ENCODE data around the gene EIF3K. TPM values are rescaled to one million over a fixed set of nuclear protein-coding genes. Genes with fewer than 3 reads are reported as not detected.

EIF3K gene
- polyA plus RNA-seq, 1 donor (not counting 4 experiments of a cell fraction or from before 2014, with no cell fraction given), result 240 TPM

DNA sequence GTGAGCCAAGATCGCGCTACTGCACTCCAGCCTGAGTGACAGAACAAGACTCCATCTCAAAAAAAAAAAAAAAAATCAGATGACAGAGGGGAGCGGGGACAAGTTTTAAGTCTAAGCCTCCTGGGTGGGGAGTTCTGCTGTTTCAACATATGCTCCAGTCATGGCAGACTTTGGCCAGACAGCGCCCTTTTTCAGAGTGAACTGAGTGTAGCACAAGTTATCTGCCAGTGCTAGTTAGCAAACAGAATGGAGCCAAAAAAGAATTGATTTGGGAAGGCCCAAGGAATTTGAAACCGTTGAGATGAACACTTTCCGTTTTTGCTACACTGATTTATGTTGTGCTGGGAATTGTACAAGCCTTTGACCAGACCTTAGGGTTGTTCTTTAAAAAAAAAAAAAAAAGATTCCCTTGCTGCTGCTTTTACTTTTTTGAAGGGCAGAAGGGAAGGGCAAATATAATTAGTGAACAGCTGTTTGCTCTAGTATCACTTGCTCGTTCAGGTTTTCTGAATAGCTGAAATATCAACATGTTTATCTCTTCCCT is 34.1 kb downstream of the EIF3K start:
- H3K4me2 ChIP-seq (ENCODE audit: control insufficient read depth, extremely low read depth, insufficient read depth, low read depth, low read length), result peak overlapping the region; percentile 71
- H4K20me1 ChIP-seq (ENCODE audit: control insufficient read depth, extremely low read depth, insufficient read depth, low read length), result peaks cover 9% of the 10 kb centered on the region
- H3K27ac ChIP-seq (ENCODE audit: control insufficient read depth, insufficient read depth, low read length), result peak overlapping the region; percentile 98
- peak overlapping the region in 2 of 3 experiments; percentile 2 to 39 for H3K4me3 ChIP-seq (ENCODE audit: control insufficient read depth in 2 of 3, extremely low read depth in 1 of 3, insufficient read depth in 2 of 3, low read depth in 1 of 3, low read length in 3 of 3)
- peak overlapping the region; percentile 99 for H3K9ac ChIP-seq (ENCODE audit: control insufficient read depth, extremely low read depth, insufficient read depth, low read length)
- peaks cover 71% of the 10 kb centered on the region for H3K4me1 ChIP-seq (ENCODE audit: control insufficient read depth, extremely low read depth, insufficient read depth, low read length)
- no peak for DNase-seq (ENCODE audit: low read depth, low spot score)
- dilution Hi-C loops (cut with MboI; ENCODE audit: extremely low pct_ligation_motif_present, low sequenced_read_pairs), result no loop called here
- peaks cover 4 to 33% of the 10 kb centered on the region in 2 experiments for H3K36me3 ChIP-seq (ENCODE audit: control insufficient read depth in 2 of 2, extremely low read depth in 1 of 2, insufficient read depth in 2 of 2, low read length in 2 of 2)
- H2AFZ ChIP-seq (ENCODE audit: control insufficient read depth, low read length), result no peak overlapping the region
- H3K9me1 ChIP-seq (ENCODE audit: control insufficient read depth, extremely low read depth, insufficient read depth, low read length), result no peaks in the 10 kb centered on the region
- no peaks in the 10 kb centered on the region for H3K9me3 ChIP-seq (ENCODE audit: control insufficient read depth, low read depth, low read length)
- no peak for FAIRE-seq
- peaks cover 89% of the 10 kb centered on the region for H3K79me2 ChIP-seq (ENCODE audit: control insufficient read depth, insufficient read depth, low read length)
- TF ChIP-seq CTCF (optimal IDR thresholded peaks at IDR 0.05 in 1 of 3, IDR thresholded peaks at IDR 0.05 in 1 of 3, conservative IDR thresholded peaks at IDR 0.05 in 1 of 3; ENCODE audit: extremely low read depth in 1 of 3, insufficient read depth in 2 of 3, low read length in 3 of 3), result no peak
- no peak for TF ChIP-seq EZH2 (IDR thresholded peaks at IDR 0.05; ENCODE audit: low read length)
- no peaks in the 10 kb centered on the region for H3K27me3 ChIP-seq (ENCODE audit: control insufficient read depth, extremely low read depth, insufficient read depth, low read length)

- Histone ChIP-seq H3K27me3 (ENCODE audit: control insufficient read depth, extremely low read depth, insufficient read depth, low read length) (no peaks in the 10 kb centered on the region), H3K9me1 (ENCODE audit: control insufficient read depth, extremely low read depth, insufficient read depth, low read length) (no peaks in the 10 kb centered on the region), H3K4me1 (ENCODE audit: control insufficient read depth, extremely low read depth, insufficient read depth, low read length) (peaks cover 85% of the 10 kb centered on the region), H3K36me3 (ENCODE audit: control insufficient read depth in 2 of 2, extremely low read depth in 1 of 2, insufficient read depth in 2 of 2, low read length in 2 of 2) (peaks cover 4 to 38% of the 10 kb centered on the region in 2 experiments), H3K79me2 (ENCODE audit: control insufficient read depth, insufficient read depth, low read length) (peaks cover 81% of the 10 kb centered on the region), H3K9me3 (ENCODE audit: control insufficient read depth, low read depth, low read length) (no peaks in the 10 kb centered on the region), H4K20me1 (ENCODE audit: control insufficient read depth, extremely low read depth, insufficient read depth, low read length) (peaks cover 6% of the 10 kb centered on the region), H2AFZ (ENCODE audit: control insufficient read depth, low read length) (no peak overlapping the region), H3K27ac (ENCODE audit: control insufficient read depth, insufficient read depth, low read length) (peak overlapping the region; percentile 98), H3K9ac (ENCODE audit: control insufficient read depth, extremely low read depth, insufficient read depth, low read length) (peak overlapping the region; percentile 80), H3K4me3 (ENCODE audit: control insufficient read depth in 2 of 3, extremely low read depth in 1 of 3, insufficient read depth in 2 of 3, low read depth in 1 of 3, low read length in 3 of 3) (no peak overlapping the region), H3K4me2 (ENCODE audit: control insufficient read depth, extremely low read depth, insufficient read depth, low read depth, low read length) (peak overlapping the region; percentile 25)
- dilution Hi-C loops (cut with MboI; ENCODE audit: extremely low pct_ligation_motif_present, low sequenced_read_pairs), result no loop called here
- DNase-seq (ENCODE audit: low read depth, low spot score) (no peak), FAIRE-seq (no peak)
- no peak for TF ChIP-seq EZH2 (IDR thresholded peaks at IDR 0.05; ENCODE audit: low read length)
- TF ChIP-seq CTCF (optimal IDR thresholded peaks at IDR 0.05 in 1 of 3, IDR thresholded peaks at IDR 0.05 in 1 of 3, conservative IDR thresholded peaks at IDR 0.05 in 1 of 3; ENCODE audit: extremely low read depth in 1 of 3, insufficient read depth in 2 of 3, low read length in 3 of 3), result no peak
Measured at GRCh38 chr19:38654628-38655055, 35.7 kb downstream of the EIF3K start.
